Suppressor macrophage treated with lipopolysaccharide for 1 hour (primary cell): ENCODE results near the gene SUCO.
A peak's percentile ranks its signal among the peaks of the same experiment; 100 is the strongest.
"Not testable (repeated sequence)": the region's sequence is repeated elsewhere in the genome, so short reads cannot be mapped to it uniquely, and the experiment has no call there.

ENCODE experiments used
- DNase-seq, 3 donors: peaks; one replicate each; pipeline ENCODE4 v3.0.0-alpha.2; 2020 to 2022

Gene SUCO

GRCh38 chr1:172612478-172612877 lies 79.5 kb downstream of the SUCO start:
- DNase-seq, result no peak

GRCh38 chr1:172613294-172613693 lies 80.3 kb downstream of the SUCO start:
- peak in 1 of 3 donors; percentile 12 for DNase-seq

GRCh38 chr1:172616195-172616594 lies 83.2 kb downstream of the SUCO start:
- peak in 2 of 3 donors; percentile 23 to 51 for DNase-seq

GRCh38 chr1:172616636-172617035 lies 83.7 kb downstream of the SUCO start:
- peak; percentile 19 to 44 (median 25) for DNase-seq

GRCh38 chr1:172620603-172621002 lies 87.7 kb downstream of the SUCO start:
- not testable (repeated sequence) for DNase-seq

- DNase-seq, result peak in 2 of 3 donors; percentile 23 to 47
Observed at GRCh38 chr1:172622541-172622940, 89.6 kb downstream of the SUCO start.

- no peak for DNase-seq
Observed at GRCh38 chr1:172623748-172624147, 90.8 kb downstream of the SUCO start.

GRCh38 chr1:172626845-172627244 lies 93.9 kb downstream of the SUCO start:
- no peak for DNase-seq

- no peak for DNase-seq
Observed at GRCh38 chr1:172627702-172628101, 94.8 kb downstream of the SUCO start.

GRCh38 chr1:172628401-172628800 lies 95.5 kb downstream of the SUCO start:
- DNase-seq, result no peak

GRCh38 chr1:172629170-172629569 lies 96.2 kb downstream of the SUCO start:
- DNase-seq, result no peak

GRCh38 chr1:172629638-172630037 lies 96.7 kb downstream of the SUCO start:
- no peak for DNase-seq

GRCh38 chr1:172630056-172630818 lies 97.3 kb downstream of the SUCO start:
- DNase-seq, result peak; percentile 35 to 57 (median 55)

- no peak for DNase-seq
Observed at GRCh38 chr1:172630868-172631267, 97.9 kb downstream of the SUCO start.

- peak; percentile 70 to 84 (median 73) for DNase-seq
Observed at GRCh38 chr1:172637522-172637921, 104.6 kb downstream of the SUCO start.

- no peak for DNase-seq
Observed at GRCh38 chr1:172638249-172638648, 105.3 kb downstream of the SUCO start.

- no peak for DNase-seq
Observed at GRCh38 chr1:172638885-172639831, 106.2 kb downstream of the SUCO start.

- peak; percentile 18 to 27 (median 20) for DNase-seq
Observed at GRCh38 chr1:172640111-172640510, 107.2 kb downstream of the SUCO start.

GRCh38 chr1:172641492-172641891 lies 108.5 kb downstream of the SUCO start:
- no peak for DNase-seq

- no peak for DNase-seq
Observed at GRCh38 chr1:172642970-172643369, 110.0 kb downstream of the SUCO start.

- DNase-seq, result no peak
Observed at GRCh38 chr1:172646653-172647052, 113.7 kb downstream of the SUCO start.

- no peak for DNase-seq
Observed at GRCh38 chr1:172647110-172647564, 114.2 kb downstream of the SUCO start.

GRCh38 chr1:172647987-172648386 lies 115.0 kb downstream of the SUCO start:
- DNase-seq, result no peak
